Fibroblast of skin of back (primary cell): ENCODE results near the gene FAM89A.
A peak's percentile ranks its signal among the peaks of the same experiment; 100 is the strongest.
"Not testable (repeated sequence)": the region's sequence is repeated elsewhere in the genome, so short reads cannot be mapped to it uniquely, and the experiment has no call there.

ENCODE experiments used
- DNase-seq: peaks from one replicate; pipeline ENCODE4 v3.0.0-alpha.2; 2013

The FAM89A gene

DNA sequence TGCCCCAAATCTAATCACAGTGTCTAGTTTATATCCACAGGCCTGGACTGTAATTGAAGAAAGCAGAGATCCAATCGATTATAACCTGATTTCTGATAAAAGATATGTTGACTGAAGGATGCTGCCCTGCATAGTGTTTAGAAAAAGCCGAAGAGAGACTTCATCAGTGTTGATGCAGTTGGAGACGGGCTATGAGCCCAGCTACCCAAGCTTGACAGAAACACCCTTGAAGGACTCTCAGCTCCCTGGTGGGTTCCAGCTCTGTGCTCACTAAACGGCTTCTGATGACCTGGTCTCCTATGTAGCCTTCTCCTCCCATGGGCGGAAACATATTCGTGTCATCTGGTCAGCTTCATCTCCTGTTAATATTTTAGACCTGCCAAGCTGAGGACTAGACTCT is 10.2 kb downstream of the FAM89A start:
- no peak for DNase-seq

GRCh38 chr1:231029247-231029646 is 10.8 kb downstream of the FAM89A start:
- not testable (repeated sequence) for DNase-seq

DNA sequence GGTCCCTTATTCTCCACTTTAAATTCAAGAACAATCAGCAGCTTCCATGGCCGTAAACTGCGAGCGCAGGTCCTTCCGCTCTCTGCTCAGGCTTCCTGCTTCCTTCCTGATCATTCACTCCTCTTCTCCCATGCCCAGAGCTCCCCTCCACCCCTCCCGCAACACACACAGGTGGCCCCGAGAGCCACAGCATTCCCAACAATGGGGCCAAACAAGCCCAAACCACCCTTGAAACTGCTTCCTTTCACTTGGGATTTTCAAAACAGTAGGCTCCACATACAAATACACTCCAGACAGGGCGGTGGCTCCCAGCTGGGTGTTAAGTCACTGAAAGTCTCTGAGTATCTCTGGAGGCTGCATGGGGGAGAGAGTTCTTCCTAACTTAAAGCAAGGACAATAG is 11.4 kb downstream of the FAM89A start:
- DNase-seq = no peak

DNA sequence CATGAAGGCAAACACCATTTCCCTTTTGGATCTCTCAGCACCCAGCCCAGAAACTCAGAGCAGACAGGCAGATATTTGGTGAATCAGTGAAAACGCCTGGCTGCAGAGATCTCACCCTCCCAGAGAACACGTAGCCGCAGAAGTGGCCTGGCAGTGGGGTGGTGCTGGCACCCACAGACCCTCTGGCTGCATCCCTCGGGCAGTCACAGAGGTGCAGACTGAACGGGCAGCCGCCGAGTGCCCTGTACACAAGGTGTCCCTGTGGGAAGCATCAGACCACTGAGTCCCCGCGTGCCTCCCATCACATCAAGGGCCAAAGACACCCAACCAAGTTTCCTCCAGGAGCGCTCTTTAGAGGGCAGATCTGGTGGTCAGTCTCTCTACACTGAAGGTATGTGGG is 12.1 kb downstream of the FAM89A start:
- no peak for DNase-seq

DNA sequence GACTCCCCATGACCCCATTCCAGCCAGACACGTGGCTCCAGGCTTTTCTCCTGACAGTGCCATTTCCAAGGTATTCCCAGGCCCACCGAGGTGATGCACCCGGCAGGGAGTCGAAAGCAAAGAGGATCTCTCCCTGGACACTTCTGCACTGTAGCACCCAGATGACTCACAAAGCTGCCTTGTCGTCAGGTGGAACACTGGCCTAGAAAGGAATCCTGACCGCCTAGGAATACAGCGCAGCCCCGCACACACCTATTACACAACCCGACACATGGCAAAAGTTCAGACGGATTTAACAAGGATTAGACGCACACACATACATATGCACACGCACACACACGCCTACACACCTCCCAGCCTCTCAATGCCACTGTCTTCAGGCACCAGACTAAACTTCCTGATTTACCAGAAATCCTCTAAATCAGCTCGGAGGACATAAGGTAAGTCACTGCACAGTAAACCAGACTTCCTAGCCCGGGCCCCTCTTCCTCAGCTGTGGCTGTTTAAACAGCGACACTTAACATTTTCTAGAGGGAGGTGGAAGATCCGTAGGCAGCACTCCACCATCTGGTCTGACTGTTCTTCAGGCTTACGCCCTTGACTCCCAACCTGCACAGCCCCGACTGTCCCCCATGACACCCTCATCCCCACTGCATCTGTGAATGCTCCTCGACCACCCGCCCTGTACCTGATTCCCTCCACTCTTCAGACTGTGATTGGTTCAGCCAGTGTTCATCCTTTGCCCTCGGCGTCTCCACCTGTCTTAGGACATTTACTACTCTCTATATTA is 12.7 kb downstream of the FAM89A start:
- no peak for DNase-seq

GRCh38 chr1:231026576-231026975 is 13.5 kb downstream of the FAM89A start:
- DNase-seq = no peak

- DNase-seq = no peak
Observed at GRCh38 chr1:231023150-231023549, 16.9 kb downstream of the FAM89A start.

- DNase-seq = not testable (repeated sequence)
Observed at GRCh38 chr1:231022543-231022942, 17.5 kb downstream of the FAM89A start.

GRCh38 chr1:231021540-231022031 is 18.5 kb downstream of the FAM89A start:
- peak; percentile 48 for DNase-seq

DNA sequence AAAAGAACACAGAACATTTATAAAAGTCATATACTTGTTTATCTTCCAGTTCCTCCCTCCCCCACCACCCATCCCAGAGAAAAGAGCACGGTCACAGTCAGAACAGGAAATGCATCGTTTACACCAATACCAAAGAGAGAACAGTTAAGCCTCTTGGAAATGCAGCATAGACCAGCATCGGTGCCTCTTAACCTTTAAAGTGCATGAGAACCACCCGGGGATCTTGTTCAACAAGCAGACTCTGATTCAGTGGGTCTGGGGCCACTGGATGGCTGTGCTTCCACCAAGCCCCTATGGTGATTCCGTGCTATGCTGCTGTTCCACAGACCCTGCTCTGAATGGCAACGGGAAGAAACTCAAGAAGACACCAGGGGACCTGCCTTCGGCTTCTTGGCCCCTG is 19.2 kb downstream of the FAM89A start:
- no peak for DNase-seq

DNA sequence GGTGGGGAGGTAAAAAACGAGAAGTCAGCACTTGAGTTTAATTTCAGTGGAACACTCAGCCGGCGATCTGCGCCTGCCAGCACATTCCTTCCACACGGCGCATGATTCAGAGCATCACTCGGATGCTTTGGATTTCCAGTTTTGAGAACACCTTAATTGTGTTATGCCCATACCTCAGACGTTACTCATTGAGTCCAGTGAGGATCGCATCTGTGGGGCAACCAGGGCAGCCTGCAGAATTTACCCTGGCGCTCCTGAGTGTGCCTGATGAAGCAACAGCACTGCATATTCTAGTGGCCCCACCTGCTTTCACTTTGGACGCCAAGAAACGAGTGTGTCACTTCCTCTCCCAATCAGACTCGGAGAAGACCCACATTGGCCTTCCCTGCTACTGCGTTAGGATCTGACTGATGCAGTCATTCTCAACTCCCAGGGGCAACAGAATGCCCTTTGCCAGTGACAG is 19.9 kb downstream of the FAM89A start:
- no peak for DNase-seq

DNA sequence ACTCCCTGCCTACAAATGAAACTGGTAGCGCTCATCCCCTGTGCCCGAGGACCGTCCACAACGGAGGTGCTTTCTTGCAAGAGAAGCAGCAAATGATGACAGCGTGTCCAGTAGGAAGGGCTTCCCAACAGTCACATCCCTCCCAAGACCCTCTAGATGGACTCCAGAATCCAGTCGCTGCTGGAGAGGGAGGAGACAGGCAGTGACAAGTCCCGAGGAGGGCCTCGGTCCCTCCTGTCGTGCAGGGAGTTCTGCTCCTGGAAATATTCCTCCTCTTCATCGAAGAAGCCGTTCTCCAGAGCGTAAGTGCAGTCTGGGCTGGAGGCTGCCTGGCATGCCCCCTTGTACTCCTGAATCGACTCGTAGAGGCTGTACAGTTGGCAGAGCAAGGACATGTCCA is 20.3 kb downstream of the FAM89A start:
- no peak for DNase-seq

DNA sequence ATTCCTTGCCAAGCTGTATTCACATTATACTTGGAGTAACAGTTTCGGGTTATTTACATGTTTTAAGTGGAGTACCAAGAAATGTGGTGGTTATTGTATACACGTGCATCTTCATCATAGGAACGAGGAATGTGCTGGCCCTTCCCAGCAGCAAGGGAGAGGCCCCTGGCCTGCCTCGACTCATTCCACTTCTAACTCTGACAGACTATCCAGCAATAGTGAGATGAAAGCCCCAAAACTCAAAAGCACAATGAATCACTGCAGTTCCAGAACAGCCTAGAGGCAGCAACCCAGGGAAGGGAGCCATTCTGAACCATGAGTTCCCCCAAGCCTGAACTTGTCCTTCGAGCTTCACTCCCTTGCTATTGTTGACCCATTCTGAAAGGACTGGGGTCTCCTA is 23.1 kb downstream of the FAM89A start:
- no peak for DNase-seq

- DNase-seq = peak; percentile 29
Observed at GRCh38 chr1:231016234-231016633, 23.8 kb downstream of the FAM89A start.

GRCh38 chr1:231013391-231014015 is 26.6 kb downstream of the FAM89A start:
- no peak for DNase-seq

GRCh38 chr1:231011963-231012362 is 28.1 kb downstream of the FAM89A start:
- no peak for DNase-seq

- no peak for DNase-seq
Observed at GRCh38 chr1:231011360-231011759, 28.7 kb downstream of the FAM89A start.

- not testable (repeated sequence) for DNase-seq
Observed at GRCh38 chr1:231007535-231007934, 32.5 kb downstream of the FAM89A start.

- no peak for DNase-seq
Observed at GRCh38 chr1:231001892-231002291, 38.2 kb downstream of the FAM89A start.

DNA sequence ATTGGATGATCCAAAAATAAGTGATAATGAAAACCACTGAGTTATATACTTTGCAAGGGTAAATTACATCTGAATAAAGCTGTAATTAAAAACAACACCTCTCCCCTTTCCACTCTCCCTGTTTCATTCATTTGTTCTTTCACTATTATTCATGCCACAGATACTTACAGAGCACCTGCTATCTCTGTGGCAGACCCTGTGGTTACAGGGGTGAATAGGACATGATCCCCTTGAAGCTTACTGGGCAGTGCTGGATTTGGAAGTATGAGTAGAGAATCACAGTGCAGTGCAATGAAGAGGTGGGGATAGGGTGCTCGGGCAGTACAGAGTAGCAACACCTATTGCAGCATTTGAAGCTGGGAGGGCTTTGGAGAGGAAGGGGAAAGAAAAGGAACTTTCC is 39.4 kb downstream of the FAM89A start:
- DNase-seq = no peak

GRCh38 chr1:231000201-231000600 is 39.9 kb downstream of the FAM89A start:
- no peak for DNase-seq

- no peak for DNase-seq
Observed at GRCh38 chr1:230994860-230995259, 45.2 kb downstream of the FAM89A start.

DNA sequence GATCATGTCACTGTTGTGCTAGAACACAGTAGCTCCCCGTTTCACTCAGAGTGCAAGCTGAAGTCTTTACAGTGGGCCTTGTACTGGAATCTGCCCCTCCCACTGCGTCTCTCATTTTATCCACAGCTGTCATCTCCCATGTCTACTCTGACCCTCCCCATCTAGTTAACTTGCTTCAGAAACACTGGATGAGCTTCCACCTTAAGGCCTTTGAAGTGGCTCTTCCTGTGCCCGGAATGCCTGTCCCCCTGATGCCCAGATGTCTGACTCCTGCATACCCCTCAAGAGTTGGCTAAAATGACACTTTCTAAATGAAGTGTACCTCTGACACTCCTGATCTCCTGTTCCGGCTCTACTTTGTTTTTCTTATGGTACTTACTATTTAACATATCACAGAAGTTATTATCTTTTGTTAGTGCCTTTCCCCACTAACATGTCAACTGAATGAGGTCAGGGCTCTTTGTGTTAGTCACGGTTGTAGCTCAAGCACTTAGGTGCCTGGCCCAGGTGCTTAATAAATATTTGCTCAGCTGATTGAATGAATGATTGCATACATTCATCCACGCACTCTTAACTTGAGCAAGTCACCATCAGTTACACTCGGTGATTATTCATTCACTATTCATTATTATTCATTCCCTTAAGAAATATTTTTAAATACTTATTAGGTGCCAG is 47.8 kb downstream of the FAM89A start:
- no peak for DNase-seq

- no peak for DNase-seq
Observed at GRCh38 chr1:230987448-230987847, 52.6 kb downstream of the FAM89A start.
